Parathyroid adenoma (tissue), 2 donors: ENCODE results near the gene AMBN.

Experiments used
- H2AFZ ChIP-seq: fragments of 300-600 bp; sonication (generic); one replicate; pipeline ENCODE4 v1.7.0; 2017; ENCODE audit warnings: antibody characterized with exemption, mild to moderate bottlenecking
- H3K27ac ChIP-seq: fragments of 300-600 bp; sonication (generic); one replicate; pipeline ENCODE4 v1.7.0; 2017
- H3K27me3 ChIP-seq: fragments of 300-600 bp; sonication (generic); one replicate; pipeline ENCODE4 v1.7.0; 2017; ENCODE audit warnings: low read length; ENCODE audit not compliant: control insufficient read depth, insufficient read depth
- H3K36me3 ChIP-seq: fragments of 300-600 bp; sonication (generic); one replicate; pipeline ENCODE4 v1.7.0; 2017; ENCODE audit warnings: low read length; ENCODE audit not compliant: control insufficient read depth, insufficient read depth
- H3K4me1 ChIP-seq: fragments of 300-600 bp; sonication (generic); one replicate; pipeline ENCODE4 v1.7.0; 2017; ENCODE audit warnings: control low read depth
- H3K4me2 ChIP-seq: fragments of 300-600 bp; sonication (generic); one replicate; pipeline ENCODE4 v1.7.0; 2017; ENCODE audit warnings: low read length
- H3K4me3 ChIP-seq: fragments of 300-600 bp; sonication (generic); one replicate; pipeline ENCODE4 v1.7.0; 2017; ENCODE audit warnings: low read depth, low read length
- H3K79me2 ChIP-seq: fragments of 300-600 bp; sonication (generic); one replicate; pipeline ENCODE4 v1.7.0; 2017; ENCODE audit warnings: control low read depth
- H3K9ac ChIP-seq: fragments of 300-600 bp; sonication (generic); one replicate; pipeline ENCODE4 v1.7.0; 2017; ENCODE audit warnings: mild to moderate bottlenecking
- H3K9me3 ChIP-seq: fragments of 300-600 bp; sonication (generic); one replicate; pipeline ENCODE4 v1.7.0; 2017; ENCODE audit warnings: low read length; ENCODE audit not compliant: control insufficient read depth
- TF ChIP-seq, protein P1 (sequence below): fragments of 300-600 bp; sonication (generic); IDR thresholded peaks from one replicate; pipeline ENCODE4 v1.7.0; 2017; ENCODE audit warnings: antibody characterized with exemption, mild to moderate bottlenecking
- donor health status: primary hyperparathyroidism.

Gene AMBN

DNA sequence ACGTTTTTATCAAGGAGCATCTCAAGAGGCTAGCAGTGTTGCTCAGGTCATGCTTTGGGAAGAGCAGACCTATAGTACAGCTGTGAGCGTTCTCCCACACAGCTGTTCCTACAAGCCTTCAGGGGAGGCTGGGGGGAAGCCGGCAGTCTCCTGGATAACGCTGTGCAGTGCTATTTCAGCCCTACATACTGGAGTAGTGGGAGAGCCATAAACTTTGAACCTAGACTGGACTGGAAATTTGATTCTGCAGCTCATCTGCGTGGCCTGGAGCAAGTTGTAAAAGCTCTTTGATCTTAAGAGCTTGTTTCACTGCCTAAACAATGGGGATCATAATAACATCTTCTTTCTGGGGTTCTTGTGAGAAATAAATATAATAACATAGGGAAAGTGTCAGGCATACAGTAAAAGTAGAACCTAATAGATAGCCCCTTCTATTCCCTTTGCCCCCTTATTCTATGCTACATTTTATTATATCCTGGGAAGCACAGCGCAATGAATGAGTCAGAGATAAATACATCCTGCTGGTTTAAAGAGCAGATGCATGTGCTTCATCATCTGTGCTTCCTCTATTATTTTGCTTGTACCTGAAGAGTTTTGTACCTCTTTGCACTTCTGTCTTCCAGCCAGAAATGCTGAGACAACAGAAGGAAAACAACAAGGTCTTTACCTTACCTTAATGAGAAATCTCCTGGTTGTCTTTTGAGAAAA, 14.7 kb upstream of the AMBN start:
- Histone ChIP-seq H2AFZ (no peak overlapping the region), H3K4me2 (no peak overlapping the region), H3K27ac (no peak overlapping the region), H3K27me3 (no peaks in the 10 kb centered on the region), H3K4me3 (no peak overlapping the region), H3K4me1 (no peaks in the 10 kb centered on the region), H3K9me3 (no peaks in the 10 kb centered on the region), H3K79me2 (no peaks in the 10 kb centered on the region), H3K36me3 (no peaks in the 10 kb centered on the region), H3K9ac (no peak overlapping the region)
- TF ChIP-seq, protein P1, sequence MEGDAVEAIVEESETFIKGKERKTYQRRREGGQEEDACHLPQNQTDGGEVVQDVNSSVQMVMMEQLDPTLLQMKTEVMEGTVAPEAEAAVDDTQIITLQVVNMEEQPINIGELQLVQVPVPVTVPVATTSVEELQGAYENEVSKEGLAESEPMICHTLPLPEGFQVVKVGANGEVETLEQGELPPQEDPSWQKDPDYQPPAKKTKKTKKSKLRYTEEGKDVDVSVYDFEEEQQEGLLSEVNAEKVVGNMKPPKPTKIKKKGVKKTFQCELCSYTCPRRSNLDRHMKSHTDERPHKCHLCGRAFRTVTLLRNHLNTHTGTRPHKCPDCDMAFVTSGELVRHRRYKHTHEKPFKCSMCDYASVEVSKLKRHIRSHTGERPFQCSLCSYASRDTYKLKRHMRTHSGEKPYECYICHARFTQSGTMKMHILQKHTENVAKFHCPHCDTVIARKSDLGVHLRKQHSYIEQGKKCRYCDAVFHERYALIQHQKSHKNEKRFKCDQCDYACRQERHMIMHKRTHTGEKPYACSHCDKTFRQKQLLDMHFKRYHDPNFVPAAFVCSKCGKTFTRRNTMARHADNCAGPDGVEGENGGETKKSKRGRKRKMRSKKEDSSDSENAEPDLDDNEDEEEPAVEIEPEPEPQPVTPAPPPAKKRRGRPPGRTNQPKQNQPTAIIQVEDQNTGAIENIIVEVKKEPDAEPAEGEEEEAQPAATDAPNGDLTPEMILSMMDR = no peak

DNA sequence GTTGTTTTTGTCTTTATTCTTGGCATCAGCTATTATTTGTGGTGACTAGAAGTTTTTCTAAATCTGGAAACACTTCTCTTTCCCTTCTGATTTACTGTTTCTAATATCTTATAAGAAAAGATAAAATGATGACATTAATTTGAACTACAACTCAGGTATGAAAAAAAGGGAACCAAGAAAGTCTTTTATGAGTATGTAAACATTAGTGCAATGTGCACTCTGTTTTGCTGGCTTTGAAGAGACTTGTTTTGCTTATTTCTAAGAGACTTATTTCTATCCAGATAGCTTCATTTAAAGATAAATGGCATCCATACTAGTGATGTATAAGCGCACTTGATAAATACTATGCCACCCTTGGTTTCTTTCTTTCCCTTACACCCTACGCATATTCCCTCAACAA, 10.1 kb upstream of the AMBN start:
- Histone ChIP-seq H3K9me3 (no peaks in the 10 kb centered on the region), H3K4me2 (no peak overlapping the region), H3K36me3 (no peaks in the 10 kb centered on the region), H3K9ac (no peak overlapping the region), H2AFZ (no peak overlapping the region), H3K79me2 (no peaks in the 10 kb centered on the region), H3K4me1 (no peaks in the 10 kb centered on the region), H3K4me3 (no peak overlapping the region), H3K27ac (no peak overlapping the region), H3K27me3 (no peaks in the 10 kb centered on the region)
- TF ChIP-seq, protein P1 = no peak

DNA sequence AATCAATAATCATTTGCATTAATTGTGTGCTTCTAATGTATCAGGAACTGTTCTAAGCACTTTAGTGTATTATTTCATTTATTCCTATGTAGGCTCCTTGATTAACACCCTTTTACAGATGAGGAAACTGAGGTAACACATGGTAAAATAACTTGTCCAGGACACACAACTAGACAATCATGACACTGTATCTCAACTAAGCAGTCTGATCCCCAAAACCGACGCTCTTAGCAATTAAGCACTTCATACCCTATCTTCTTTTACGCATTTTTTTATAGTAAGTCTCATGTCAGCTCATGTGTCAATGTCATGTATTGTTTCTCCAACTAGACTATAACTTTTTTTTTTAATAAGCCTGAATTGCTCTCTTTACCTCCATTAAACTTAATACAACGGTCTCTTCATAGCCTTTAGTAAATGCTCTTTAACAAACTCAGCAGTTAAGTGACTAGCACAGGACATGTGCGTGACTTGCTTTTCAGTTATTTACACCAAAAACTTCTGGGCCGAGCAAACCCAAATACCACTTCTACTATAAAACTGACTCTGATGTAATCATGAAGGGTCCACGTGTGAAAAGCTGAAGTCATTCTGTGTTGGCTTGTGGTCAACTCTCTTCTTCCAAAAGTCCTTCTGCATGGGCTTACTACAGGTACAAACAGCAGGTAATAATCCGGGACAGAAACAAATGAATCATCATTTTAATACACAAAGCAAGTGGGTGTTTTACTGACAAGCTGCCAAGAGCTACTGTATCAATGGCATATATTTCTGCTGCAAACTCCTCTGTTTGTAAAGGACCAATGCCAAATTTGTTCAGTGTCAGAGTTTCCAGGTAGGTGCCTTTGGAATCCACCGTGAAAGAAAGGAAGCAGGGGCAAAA, 7.9 kb upstream of the AMBN start:
- no peaks in the 10 kb centered on the region for H3K79me2 ChIP-seq
- no peak overlapping the region for H3K27ac ChIP-seq
- H3K9ac ChIP-seq = no peak overlapping the region
- H2AFZ ChIP-seq = no peak overlapping the region
- H3K36me3 ChIP-seq = no peaks in the 10 kb centered on the region
- H3K4me2 ChIP-seq = no peak overlapping the region
- TF ChIP-seq, protein P1 = no peak
- no peaks in the 10 kb centered on the region for H3K27me3 ChIP-seq
- no peaks in the 10 kb centered on the region for H3K9me3 ChIP-seq
- H3K4me1 ChIP-seq = no peaks in the 10 kb centered on the region
- H3K4me3 ChIP-seq = no peak overlapping the region

DNA sequence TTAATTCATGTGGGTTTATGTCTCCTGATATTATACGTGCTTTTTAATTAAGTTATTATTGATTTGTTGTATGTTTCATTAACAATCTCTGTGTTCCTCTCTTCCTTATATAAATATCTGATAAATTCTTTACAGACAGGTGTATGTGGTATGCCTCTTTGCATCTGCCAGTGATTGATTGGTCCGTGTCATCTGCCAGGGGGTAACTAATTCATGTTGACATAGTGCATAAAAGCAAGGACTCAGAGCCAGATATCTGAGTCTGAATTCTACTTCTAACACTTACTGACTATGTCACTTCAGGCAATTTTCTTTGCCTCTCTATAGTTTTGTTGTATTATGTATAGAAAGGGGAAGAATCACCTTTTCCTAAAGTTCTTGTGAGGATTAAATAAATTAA, 5.2 kb upstream of the AMBN start:
- H3K27me3 ChIP-seq = no peaks in the 10 kb centered on the region
- H3K36me3 ChIP-seq = no peaks in the 10 kb centered on the region
- TF ChIP-seq, protein P1 = no peak
- no peaks in the 10 kb centered on the region for H3K9me3 ChIP-seq
- no peak overlapping the region for H2AFZ ChIP-seq
- H3K27ac ChIP-seq = no peak overlapping the region
- no peak overlapping the region for H3K9ac ChIP-seq
- H3K4me1 ChIP-seq = no peaks in the 10 kb centered on the region
- H3K4me3 ChIP-seq = no peak overlapping the region
- no peak overlapping the region for H3K4me2 ChIP-seq
- H3K79me2 ChIP-seq = no peaks in the 10 kb centered on the region
